Loucy (cell line): Measurements from ENCODE around the gene PTPN2.

ENCODE experiments used
- H2AFZ ChIP-seq: fragments of 200-600 bp; sonication (generic); 2 replicates; pipeline ENCODE4 v1.6.0; 2016; ENCODE audit warnings: antibody characterized with exemption, mild to moderate bottlenecking, low read length, moderate library complexity
- H3F3A ChIP-seq: fragments of 200-600 bp; 2 replicates; pipeline ENCODE4 v1.6.0; 2016; ENCODE audit warnings: antibody characterized with exemption, low read depth, mild to moderate bottlenecking
- H3K27me3 ChIP-seq: fragments of 200-600 bp; sonication (generic); 2 replicates; pipeline ENCODE4 v1.6.1; 2014; ENCODE audit warnings: low read length, mild to moderate bottlenecking; ENCODE audit not compliant: insufficient read depth, poor library complexity, severe bottlenecking
- H3K36me3 ChIP-seq: fragments of 200-600 bp; sonication (generic); 2 replicates; pipeline ENCODE4 v1.6.1; 2016; ENCODE audit warnings: low read length; ENCODE audit not compliant: insufficient read depth
- H3K4me1 ChIP-seq: fragments of 200-600 bp; sonication (generic); 2 replicates; pipeline ENCODE4 v1.5.1; 2014; ENCODE audit warnings: low read length, mild to moderate bottlenecking; ENCODE audit not compliant: insufficient read depth, poor library complexity, severe bottlenecking
- H3K4me2 ChIP-seq: fragments of 200-600 bp; sonication (generic); 2 replicates; pipeline ENCODE4 v1.6.0; 2014; ENCODE audit warnings: antibody characterized with exemption, low read length, low read depth, mild to moderate bottlenecking; ENCODE audit not compliant: poor library complexity, severe bottlenecking
- H3K4me3 ChIP-seq: fragments of 200-600 bp; sonication (generic); 2 replicates; pipeline ENCODE4 v1.5.1; 2014; ENCODE audit warnings: low read length, mild to moderate bottlenecking, mixed read lengths; ENCODE audit not compliant: poor library complexity, severe bottlenecking
- H3K79me2 ChIP-seq: fragments of 200-600 bp; sonication (generic); 2 replicates; pipeline ENCODE4 v1.6.1; 2014; ENCODE audit warnings: low read length; ENCODE audit not compliant: insufficient read depth
- H3K9ac ChIP-seq: fragments of 200-600 bp; sonication (generic); 2 replicates; pipeline ENCODE4 v1.6.0; 2014; ENCODE audit warnings: mild to moderate bottlenecking, low read depth, low read length, moderate library complexity; ENCODE audit not compliant: poor library complexity, severe bottlenecking
- H3K9me2 ChIP-seq: fragments of 200-600 bp; sonication (generic); replicated peaks from 2 replicates; pipeline ENCODE4 v1.6.1; 2016; ENCODE audit warnings: low read depth, low read length, mixed read lengths
- H3K9me3 ChIP-seq: fragments of 200-600 bp; sonication (generic); 2 replicates; pipeline ENCODE4 v1.6.1; 2014; ENCODE audit warnings: mild to moderate bottlenecking, antibody characterized with exemption, low read length, low read depth; ENCODE audit not compliant: insufficient read depth
- H4K20me1 ChIP-seq: fragments of 200-600 bp; sonication (generic); 2 replicates; pipeline ENCODE4 v1.6.0; 2014; ENCODE audit warnings: antibody characterized with exemption, low read length, mild to moderate bottlenecking; ENCODE audit not compliant: insufficient read depth, poor library complexity, severe bottlenecking
- EZH2phosphoT487 ChIP-seq: fragments of 200-600 bp; IDR thresholded peaks from 2 replicates; pipeline ENCODE4 v1.6.1; 2018; ENCODE audit warnings: antibody characterized with exemption, mild to moderate bottlenecking, moderate library complexity, borderline replicate concordance
- TF ChIP-seq, protein P1 (sequence below): fragments of 200-600 bp; sonication (generic); conservative IDR thresholded peaks from 2 replicates; pipeline ENCODE4 v1.5.1; 2014; ENCODE audit warnings: mild to moderate bottlenecking, antibody characterized with exemption, low read length

PTPN2 gene

DNA sequence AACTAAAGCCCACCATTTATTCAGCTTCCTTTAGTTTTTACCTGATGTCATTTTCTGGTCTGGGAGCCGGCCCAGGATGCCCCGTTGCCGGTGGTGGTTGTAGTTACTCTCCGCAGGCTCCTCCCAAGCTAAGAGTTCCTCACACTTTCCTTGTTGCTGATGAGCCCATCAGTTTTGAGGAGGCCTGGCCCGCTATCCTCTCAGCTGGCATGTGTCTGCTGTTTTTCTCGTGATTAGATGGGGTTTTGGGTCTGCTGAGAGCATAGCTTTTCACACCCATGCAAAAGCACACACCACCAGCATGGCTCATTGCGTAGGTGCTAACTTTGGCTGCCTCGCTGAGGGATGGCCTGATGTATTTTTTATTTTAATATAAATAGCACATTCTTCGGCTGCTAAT is 109.1 kb downstream of the PTPN2 start:
- Histone ChIP-seq H2AFZ (peak overlapping the region; percentile 83), H3K4me3 (peak overlapping the region; percentile 80), H3K27me3 (no peaks in the 10 kb centered on the region), H3K36me3 (no peaks in the 10 kb centered on the region), H3K9me3 (peaks cover 3% of the 10 kb centered on the region; the same call in 1 of the 2 replicates), H3K9ac (peak overlapping the region; percentile 73), H3K79me2 (peaks cover 15% of the 10 kb centered on the region), H3K4me1 (peaks cover 14% of the 10 kb centered on the region), H3F3A (no peaks in the 10 kb centered on the region), H3K4me2 (peak overlapping the region; percentile 85), H3K9me2 (no peaks in the 10 kb centered on the region), H4K20me1 (no peaks in the 10 kb centered on the region)
- TF ChIP-seq, protein P1, sequence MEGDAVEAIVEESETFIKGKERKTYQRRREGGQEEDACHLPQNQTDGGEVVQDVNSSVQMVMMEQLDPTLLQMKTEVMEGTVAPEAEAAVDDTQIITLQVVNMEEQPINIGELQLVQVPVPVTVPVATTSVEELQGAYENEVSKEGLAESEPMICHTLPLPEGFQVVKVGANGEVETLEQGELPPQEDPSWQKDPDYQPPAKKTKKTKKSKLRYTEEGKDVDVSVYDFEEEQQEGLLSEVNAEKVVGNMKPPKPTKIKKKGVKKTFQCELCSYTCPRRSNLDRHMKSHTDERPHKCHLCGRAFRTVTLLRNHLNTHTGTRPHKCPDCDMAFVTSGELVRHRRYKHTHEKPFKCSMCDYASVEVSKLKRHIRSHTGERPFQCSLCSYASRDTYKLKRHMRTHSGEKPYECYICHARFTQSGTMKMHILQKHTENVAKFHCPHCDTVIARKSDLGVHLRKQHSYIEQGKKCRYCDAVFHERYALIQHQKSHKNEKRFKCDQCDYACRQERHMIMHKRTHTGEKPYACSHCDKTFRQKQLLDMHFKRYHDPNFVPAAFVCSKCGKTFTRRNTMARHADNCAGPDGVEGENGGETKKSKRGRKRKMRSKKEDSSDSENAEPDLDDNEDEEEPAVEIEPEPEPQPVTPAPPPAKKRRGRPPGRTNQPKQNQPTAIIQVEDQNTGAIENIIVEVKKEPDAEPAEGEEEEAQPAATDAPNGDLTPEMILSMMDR = no peak
- no peak for TF ChIP-seq EZH2phosphoT487

DNA sequence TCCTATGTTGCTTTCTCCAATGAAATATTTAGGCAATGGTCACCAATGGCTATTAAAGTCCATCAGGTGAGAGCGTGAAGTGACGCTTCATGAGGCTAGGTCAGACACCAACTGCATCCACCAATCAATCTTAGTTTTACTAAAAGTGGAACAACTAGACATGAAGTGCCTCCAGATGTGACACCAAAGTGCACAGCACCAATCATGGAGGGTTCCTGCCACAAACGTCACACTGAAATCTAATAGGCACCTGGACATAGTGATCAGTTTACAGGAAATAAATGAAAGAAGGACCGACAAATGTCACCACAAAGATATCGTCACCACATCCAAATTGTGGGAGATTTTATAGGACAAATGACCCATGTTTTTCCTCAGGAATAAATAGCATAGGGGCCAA is 110.7 kb downstream of the PTPN2 start:
- no peak for TF ChIP-seq EZH2phosphoT487
- TF ChIP-seq, protein P1 = no peak
- no peaks in the 10 kb centered on the region for H3K9me2 ChIP-seq

DNA sequence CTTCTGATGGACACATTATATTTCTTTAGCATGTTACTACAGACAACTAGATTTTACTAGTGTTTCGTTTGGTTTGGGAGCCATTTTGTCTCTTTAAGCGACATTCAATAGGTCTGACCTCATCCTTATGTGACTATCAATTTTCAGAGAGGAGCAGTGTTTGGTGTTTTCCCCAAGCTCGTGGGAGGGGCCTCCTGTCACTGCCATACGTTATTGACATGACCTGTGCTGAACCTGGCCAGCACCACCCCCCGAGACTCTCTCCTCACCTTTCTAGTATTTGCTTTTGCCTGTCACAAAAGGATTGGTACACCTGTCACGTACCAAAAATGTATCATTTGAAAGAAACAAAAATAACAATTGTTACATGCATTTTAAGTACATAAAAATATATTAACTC is 111.9 kb downstream of the PTPN2 start:
- Histone ChIP-seq H3K4me3 (no peak overlapping the region), H3K36me3 (no peaks in the 10 kb centered on the region), H3F3A (no peaks in the 10 kb centered on the region), H3K4me2 (no peak overlapping the region), H3K9me2 (no peaks in the 10 kb centered on the region), H3K9me3 (peaks cover 3% of the 10 kb centered on the region; the same call in 1 of the 2 replicates), H3K9ac (no peak overlapping the region), H3K27me3 (no peaks in the 10 kb centered on the region), H2AFZ (no peak overlapping the region), H3K4me1 (peaks cover 14% of the 10 kb centered on the region), H3K79me2 (peaks cover 15% of the 10 kb centered on the region), H4K20me1 (no peaks in the 10 kb centered on the region)
- no peak for TF ChIP-seq EZH2phosphoT487

More for the DNA sequence above, 110.7 kb downstream of the PTPN2 start:
- Histone ChIP-seq H3K4me2 (peak overlapping the region; percentile 52), H3K9me3 (peaks cover 3% of the 10 kb centered on the region; the same call in 1 of the 2 replicates), H3K27me3 (no peaks in the 10 kb centered on the region), H4K20me1 (no peaks in the 10 kb centered on the region), H3K4me1 (peaks cover 14% of the 10 kb centered on the region), H3K9ac (no peak overlapping the region), H3K36me3 (no peaks in the 10 kb centered on the region), H2AFZ (no peak overlapping the region), H3F3A (no peaks in the 10 kb centered on the region), H3K79me2 (peaks cover 15% of the 10 kb centered on the region), H3K4me3 (peak overlapping the region; percentile 25)

DNA sequence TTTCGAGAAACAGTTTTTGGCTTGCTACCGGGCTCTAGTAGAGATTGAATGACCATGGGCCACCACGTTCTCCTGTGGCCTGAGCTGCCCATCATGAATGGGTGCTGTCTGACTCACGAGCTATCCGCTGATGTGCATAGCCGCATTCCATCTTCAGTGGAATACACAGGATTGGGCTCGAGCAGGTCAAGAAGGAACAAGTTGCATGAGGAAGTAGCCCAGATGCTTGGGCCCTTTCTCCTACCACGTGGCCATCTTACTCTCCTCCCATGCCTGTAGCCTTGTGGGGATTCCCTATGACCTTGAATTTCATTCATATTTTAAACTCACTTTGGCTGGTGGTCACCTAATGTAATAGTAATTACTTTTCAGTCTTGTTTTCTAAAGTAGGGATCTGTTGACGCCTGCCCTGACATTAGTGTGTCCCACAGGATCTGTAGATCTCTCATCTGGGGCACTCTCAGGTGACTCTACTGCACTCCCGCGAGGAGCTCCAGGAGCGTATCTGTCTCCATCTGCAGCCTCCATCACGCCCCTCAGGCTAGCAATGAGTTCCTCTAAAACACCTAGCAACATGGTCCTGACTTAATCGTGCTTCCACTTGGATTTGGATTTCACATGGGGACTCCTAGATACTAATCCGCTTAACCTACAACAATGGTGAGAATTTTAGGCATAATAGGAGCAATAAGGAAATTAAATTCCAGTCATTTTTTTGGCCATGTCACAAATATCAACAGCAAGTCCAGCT is 113.4 kb downstream of the PTPN2 start:
- Histone ChIP-seq H2AFZ (no peak overlapping the region), H3K4me2 (no peak overlapping the region)

More for the DNA sequence above, 113.4 kb downstream of the PTPN2 start:
- Histone ChIP-seq H3F3A (no peaks in the 10 kb centered on the region), H3K4me1 (peaks cover 14% of the 10 kb centered on the region), H3K79me2 (peaks cover 15% of the 10 kb centered on the region), H4K20me1 (no peaks in the 10 kb centered on the region), H3K9me3 (no peaks in the 10 kb centered on the region), H3K4me3 (no peak overlapping the region), H3K9ac (no peak overlapping the region), H3K9me2 (no peaks in the 10 kb centered on the region), H3K36me3 (no peaks in the 10 kb centered on the region), H3K27me3 (no peaks in the 10 kb centered on the region)
- TF ChIP-seq EZH2phosphoT487 = no peak
- TF ChIP-seq, protein P1 = no peak
